HG03457 (cell line): Measurements from ENCODE around the gene CYBRD1.

Source experiments
- ATAC-seq: cut with Tn5 transposase; IDR thresholded peaks from one replicate; pipeline ENCODE4 v1.9.1; 2021; ENCODE audit warnings: moderate number of reproducible peaks; ENCODE audit not compliant: unreplicated experiment

The CYBRD1 gene

DNA sequence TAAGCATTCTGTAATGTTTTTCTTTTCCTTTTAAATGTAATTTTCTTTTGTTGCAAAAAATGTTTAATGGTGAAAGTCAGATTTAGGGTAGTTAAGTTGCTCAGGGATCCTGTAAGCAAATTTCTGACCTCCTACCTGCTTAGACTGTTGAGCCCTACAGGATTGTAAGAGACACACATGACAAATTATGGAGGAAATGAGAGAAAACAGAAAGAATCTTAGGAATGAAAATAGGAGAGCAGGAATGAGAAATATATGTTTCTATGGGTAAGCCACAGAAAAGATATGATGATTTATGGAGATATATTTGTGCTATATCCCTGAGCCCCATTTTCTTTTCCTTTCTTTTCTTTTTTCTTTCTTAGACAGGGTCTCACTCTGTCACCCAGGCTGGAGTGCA, 28.3 kb downstream of the CYBRD1 start:
- ATAC-seq: no peak

DNA sequence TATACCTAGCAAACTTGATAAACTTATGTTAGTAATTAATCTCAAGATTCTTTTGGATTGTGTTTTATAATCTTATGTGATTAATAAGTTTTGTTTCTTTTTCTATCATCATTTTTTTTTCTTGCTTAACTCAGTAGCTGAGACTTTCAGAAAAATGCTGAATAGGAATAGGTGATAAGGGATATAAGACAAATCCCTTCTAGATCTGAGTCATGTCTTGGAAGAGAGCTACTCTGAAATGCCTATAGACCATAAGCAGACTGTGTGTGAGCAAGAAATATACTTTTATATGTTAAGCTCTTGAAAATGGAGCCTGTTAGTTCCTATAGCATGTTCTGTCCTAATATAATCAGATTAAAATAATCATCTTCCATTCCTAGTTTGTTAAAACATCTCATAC, 29.6 kb downstream of the CYBRD1 start:
- no peak for ATAC-seq

GRCh38 chr2:171553236-171553635, 31.0 kb downstream of the CYBRD1 start:
- no peak for ATAC-seq

GRCh38 chr2:171553858-171554257, 31.6 kb downstream of the CYBRD1 start:
- no peak for ATAC-seq

DNA sequence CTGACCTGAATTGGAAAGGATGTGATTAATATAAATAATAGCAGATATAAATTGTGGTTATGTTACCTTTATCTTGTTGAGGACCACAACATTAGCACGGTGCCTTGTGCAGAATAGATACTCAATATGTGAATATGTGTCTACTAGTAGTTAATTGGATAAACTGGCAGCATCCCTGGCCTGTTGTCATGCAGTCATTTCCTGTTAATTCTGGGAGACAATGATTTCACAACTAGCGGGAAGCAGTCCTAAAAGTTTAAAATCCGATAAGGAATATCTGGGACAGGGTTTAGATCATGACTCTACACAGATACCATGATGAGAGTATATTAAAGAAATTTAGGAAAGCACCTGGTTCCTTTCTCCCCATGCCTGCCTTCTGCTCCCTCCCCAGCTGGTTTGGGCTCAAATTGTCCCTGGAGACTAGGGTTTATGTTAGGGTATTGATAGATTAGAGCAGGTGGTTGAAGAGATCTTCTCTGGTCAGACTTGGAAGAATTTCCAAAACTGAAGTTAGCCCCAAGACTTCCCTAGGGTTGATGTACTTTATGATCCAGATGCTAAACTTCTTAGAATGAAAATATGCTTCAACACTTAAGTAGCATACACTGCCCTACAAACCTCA, 32.8 kb downstream of the CYBRD1 start:
- no peak for ATAC-seq

DNA sequence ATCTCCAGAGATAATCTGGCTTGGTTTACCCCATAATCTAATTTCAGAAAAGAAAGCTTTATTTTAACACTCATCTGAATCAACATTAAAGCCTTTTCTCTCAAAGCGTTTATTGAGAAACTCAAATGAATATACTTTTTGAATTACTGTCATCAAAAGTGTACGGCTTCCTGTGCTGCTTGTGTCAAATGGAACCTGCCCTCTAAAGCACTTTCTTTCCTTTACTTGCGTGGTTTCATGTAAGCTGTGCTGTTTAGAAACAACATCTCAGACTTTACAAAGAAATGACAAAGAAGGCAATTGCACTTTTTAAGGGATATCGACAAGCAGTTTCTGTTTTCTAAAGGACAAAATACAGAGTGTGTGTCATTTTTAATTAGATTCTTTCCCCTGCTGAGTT, 35.1 kb downstream of the CYBRD1 start:
- ATAC-seq: no peak

GRCh38 chr2:171563301-171563700, 41.0 kb downstream of the CYBRD1 start:
- ATAC-seq: no peak

DNA sequence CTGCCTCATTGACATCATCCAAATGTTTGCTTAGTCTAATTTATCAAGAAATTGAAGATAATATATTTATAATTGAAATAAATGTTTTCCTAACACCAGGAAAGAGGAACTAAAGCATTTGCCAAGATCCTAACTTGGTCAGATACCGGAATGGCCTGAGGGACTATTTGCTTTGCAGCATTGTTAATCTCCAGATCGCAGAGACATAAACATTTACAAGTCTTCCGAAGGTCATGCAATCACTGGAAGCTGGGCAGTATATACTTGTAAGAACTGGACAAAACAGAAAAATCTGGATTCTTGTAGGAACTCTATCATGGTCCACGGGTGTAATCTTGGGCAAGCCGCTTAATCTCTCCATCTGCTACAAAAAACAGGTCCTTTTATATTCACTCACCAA, 42.2 kb downstream of the CYBRD1 start:
- no peak for ATAC-seq

DNA sequence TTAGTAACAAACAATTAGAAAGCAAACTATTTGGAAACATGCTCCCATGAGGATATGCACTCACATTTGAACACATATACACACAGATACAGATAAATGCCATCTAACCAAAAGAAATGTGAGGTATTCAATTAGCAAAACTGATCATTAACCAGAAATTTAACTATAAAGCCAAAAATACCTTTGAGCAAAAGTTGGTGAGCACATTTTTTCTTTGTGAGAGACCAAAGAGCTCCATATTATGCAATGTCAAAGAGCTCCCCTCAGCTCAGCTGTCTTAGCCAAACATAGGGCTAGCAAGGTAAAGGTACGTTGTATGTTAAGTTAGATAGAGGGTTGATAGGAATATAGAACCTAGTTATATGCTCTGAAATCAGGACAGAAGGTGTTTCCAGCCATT, 43.8 kb downstream of the CYBRD1 start:
- no peak for ATAC-seq

DNA sequence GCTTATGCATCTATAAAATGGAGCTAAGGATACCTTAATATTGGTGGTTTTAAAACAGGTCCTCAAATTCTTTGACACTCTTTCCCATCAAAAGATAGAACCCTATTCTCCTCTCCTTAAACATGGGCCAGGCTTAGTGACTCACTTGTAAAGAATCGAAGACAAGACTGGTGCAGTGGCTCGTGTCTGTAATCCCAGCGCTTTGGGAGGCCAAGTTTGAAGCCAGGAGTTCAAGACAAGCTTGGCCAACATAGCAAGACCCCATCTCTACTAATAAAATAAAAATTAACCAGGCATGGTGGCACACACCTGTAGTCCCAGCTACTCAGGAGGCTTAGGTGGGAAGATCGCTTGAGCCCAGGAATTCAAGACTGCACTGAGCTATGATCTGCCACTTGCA, 44.5 kb downstream of the CYBRD1 start:
- no peak for ATAC-seq

- ATAC-seq: no peak
Observed at GRCh38 chr2:171568089-171568488, 45.8 kb downstream of the CYBRD1 start.

DNA sequence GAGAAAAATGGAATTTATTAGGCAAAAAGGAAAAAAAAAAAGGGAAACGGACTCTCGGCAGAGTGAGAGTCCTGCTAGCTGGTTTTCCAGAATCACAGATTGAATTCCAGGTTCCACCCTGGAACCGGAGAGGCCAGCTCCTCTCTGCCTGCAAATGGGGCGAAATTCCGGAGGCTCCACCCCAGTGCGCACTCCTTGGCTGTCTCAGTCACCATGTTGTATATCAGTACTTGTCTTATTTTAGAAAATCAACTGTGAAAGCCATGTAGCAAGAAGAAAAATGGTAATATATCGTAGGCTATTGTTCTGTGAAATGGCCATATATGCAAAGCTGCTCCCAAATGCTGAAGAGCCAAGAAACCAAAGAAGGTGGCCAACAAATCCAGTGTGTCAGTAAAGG, 49.4 kb downstream of the CYBRD1 start:
- ATAC-seq: no peak

DNA sequence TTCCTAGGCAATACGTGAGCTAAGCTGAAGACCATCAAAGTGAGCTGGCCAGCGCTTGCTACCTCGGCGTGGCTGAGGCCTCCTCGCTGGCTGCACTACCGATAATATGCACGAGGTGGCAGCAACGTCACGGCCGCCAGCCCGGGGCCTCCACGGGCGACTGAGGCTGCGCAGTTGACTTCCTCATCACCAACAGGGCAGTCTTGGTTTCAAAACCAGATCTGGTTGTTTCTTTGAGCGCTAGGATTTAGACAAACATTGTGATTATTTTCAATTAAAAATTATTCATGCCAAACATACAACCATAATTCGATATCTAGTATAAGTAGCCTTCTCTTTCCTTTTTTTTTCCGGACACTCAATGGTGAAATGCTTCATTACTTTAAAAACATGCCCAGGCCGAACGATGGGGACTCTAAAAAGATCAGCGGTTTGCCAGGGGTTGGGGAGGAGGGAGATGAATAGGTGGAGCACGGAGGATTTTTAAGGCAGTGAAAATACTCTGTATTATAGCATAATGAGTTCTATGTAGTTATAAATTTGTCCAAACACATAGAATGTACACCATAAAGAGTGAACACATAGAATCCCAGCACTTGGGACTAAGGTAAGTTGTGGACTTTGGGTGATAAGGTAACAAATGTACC, 52.0 kb downstream of the CYBRD1 start:
- ATAC-seq: peak; percentile 79

DNA sequence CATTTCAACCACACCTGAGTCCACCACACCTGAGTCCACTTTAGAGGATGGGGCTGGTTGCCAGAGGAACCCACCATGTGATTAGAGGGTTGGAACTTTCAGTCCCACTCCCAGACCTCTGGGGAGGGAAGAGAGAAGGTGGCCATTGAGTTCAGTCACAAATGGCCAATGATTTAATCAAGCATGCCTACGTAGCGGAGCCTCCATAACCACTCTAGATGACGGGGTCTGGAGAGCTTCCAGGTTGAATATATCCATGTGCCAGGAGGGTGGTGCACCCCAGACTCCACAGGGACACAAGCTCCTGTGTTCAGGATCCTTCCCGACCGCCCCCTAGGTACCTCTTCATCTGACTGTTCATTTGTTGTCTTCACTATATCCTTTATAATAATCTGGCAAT, 53.3 kb downstream of the CYBRD1 start:
- ATAC-seq: no peak

GRCh38 chr2:171578127-171578803, 56.0 kb downstream of the CYBRD1 start:
- no peak for ATAC-seq

GRCh38 chr2:171579481-171579880, 57.2 kb downstream of the CYBRD1 start:
- no peak for ATAC-seq

DNA sequence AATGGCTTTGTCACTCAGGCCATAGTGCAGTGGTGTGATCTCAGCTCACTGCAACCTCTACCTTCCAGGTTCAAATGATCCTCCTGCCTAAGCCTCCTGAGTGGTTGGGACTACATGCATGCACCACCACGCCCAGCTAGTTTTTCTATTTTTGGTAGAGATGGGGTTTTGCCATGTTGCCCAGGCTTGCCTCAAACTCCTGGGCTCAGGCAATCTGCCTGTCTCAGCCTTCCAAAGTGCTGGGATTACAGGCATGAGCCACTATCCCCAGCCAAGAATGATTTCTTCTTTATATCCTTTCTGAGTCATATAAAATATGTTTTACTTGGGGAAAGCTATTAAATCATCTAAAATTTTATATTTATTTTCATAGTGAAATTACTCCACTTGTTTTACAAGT, 61.3 kb downstream of the CYBRD1 start:
- ATAC-seq: no peak

GRCh38 chr2:171584001-171584400, 61.7 kb downstream of the CYBRD1 start:
- no peak for ATAC-seq

DNA sequence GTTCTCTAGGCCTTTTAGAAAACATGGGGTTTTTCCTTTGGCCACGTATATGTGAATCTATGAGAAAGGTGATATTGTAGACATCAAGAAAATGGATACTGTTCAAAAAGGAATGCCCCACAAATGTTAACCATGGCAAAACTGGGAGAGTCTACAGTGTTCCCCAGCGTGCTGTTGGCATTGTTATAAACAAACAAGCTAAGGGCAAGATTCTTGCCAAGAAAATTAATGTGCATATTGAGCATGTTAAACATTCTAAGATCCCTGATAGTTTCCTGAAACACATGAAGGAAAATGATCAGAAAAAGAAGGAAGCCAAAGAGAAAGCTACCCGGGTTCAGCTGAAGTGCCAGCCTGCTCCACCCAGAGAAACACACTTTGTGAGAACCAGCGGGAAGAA, 64.9 kb downstream of the CYBRD1 start:
- ATAC-seq: no peak

- ATAC-seq: no peak
Observed at GRCh38 chr2:171587567-171587966, 65.3 kb downstream of the CYBRD1 start.

GRCh38 chr2:171590116-171590515, 67.8 kb downstream of the CYBRD1 start:
- ATAC-seq: no peak

DNA sequence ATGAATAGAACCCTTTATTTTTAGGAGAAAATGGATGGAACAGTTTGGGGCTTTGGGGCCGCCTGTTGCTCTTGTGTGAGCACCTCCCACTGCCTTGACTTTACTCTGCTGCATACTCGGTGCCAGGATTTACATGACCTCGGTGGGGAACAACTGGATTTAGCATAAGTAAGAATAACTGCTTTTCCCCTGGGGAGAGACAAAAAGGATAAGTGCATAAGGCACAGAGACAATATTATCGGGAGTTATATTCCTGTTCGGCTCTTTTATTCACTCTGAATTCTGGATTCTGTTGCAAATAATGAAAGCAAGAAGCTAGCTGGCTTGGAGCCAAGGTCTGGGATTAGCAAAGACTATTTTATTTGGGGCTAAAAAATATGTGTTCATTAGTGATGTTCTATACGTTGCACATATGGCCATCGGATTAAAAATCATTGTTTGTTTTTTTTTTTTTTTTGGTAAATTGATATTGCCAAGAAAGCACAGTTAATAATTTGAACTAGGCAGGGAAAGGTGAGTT, 69.8 kb downstream of the CYBRD1 start:
- no peak for ATAC-seq
